HG02981 (cell line): ENCODE results near the gene PHF20.
"Not testable (repeated sequence)": the region's sequence is repeated elsewhere in the genome, so short reads cannot be mapped to it uniquely, and the experiment has no call there.

Source experiments
- ATAC-seq: cut with Tn5 transposase; IDR thresholded peaks from one replicate; pipeline ENCODE4 v1.9.1; 2021; ENCODE audit warnings: mild to moderate bottlenecking, moderate library complexity; ENCODE audit not compliant: unreplicated experiment

Gene PHF20

DNA sequence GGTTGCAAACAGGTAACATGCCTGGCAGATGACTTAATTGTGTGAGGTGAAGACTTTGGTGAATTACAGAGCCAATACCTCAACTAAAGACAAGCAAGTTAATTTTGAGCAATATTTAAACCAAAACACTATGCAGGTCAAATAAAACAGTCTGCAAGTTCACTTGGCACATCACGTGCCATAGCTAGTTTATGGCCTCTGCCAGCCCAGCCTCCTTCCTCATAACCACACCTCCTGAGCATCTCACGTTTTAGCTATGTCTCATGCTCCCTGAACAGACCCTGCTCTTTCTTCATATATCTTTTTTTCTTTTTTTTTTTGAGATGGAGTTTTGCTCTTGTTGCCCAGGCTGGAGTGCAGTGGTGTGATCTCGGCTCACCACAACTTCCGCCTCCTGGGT, 192.1 kb downstream of the PHF20 start:
- no peak for ATAC-seq

DNA sequence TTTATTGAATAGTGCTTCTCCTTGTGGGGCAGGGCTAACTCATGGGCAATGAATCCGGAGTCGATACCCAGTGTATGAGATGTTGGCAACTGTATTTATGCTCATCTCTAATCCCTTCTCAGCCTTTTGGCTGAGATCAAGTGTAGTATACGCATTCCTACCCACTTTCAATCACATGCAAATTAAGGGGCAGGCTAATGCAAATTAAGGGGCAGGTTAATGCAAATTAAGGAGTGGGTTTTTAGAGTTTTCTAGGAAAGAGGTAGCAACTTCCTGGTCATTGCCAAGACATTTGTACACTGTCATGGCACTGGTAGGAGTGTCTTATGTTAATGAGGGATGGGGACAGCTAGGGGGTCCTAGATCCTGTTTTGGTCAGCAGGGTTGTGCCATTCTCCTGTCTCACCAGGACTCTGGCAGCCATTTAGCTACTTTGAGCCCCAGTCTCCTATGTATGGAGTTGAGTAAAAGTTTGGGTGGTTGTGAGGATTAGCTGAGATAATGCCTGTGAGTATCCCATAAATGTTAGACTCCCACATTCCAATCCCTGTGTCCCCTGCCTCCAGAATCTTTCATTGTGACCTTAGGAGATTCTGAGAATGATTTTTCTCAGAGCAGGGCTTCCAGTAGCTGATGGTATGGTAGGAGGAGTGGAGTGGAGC, 196.3 kb downstream of the PHF20 start, which contains the start of gene CNBD2:
TSS of gene CNBD2 (plus strand) at position 612 of the 662 bp plus-strand sequence. CDS start 173 bp downstream, outside the sequence.
- ATAC-seq: no peak

DNA sequence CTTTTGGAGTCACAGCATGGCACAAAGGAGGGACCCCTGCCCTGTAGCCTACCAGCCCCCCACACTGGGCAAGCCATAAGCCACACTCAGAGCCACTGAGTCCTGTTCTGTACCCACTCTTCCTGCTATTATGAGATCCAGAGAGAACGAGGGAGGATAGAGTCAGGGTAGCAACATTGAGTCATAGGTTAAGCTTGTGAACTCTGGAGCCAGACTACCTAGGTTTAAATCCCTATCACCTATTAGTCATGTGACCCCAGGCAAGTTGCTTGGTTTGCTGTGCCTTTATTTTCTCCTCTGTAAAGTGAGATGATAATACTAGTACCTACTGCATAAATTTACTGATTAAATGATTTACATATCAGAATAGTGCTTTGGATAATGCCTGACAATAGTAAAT, 197.1 kb downstream of the PHF20 start:
- no peak for ATAC-seq

DNA sequence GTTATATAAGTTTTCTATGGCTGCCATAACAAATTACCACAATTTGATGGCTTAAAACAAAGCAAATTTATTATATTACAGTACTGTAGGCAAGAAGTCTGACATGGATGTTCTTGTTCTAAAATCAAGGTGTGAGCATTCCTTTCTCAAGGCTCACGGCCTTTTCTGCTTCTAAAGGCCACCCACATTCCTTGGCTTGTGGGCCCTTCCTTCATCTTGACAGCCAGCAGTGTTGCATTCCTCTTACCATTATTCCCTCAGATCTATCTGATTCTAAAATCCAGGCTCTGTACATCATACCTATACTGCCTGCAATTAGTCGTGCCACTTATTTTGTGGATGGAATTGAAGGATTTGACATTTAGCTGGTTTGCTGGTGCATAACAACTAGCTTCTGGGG, 200.2 kb downstream of the PHF20 start:
- ATAC-seq: no peak

DNA sequence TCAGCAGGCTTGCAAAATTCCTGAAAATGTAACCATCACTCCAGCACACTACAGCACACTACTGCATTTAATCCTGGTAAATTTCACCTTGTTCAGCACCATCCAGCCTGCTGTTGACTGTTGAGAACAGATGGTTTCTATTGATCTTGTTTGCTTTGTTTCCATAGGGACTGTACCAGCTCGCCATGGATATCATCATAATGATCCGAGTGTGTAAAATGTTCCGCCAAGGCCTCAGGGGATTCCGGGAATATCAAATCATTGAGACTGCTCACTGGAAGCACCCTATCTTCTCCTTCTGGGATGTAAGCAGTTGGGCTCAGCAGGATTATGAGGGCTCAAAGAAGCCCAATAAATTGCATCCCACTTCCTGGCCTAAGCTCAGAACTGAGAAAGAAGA, 200.6 kb downstream of the PHF20 start:
- ATAC-seq: no peak

DNA sequence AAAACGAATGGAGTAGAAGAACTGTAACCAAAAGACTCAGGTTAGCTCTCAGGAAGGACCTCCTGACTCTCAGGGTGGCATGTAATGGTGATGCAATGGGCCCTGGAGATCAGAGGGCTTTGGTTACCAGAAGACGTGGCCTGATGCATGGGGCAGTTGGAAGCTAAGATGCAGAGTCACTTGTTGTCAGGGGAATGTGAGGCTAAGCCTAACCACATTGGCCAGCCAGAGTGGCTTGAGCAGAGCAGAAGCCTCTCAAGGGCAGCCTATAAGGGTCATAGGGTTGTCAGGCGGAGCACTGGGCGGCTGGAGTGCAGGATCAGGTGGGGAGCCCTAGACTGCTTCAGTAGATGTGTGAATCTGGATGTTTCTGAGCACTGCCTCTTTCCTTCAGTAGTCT, 202.4 kb downstream of the PHF20 start:
- ATAC-seq: no peak

DNA sequence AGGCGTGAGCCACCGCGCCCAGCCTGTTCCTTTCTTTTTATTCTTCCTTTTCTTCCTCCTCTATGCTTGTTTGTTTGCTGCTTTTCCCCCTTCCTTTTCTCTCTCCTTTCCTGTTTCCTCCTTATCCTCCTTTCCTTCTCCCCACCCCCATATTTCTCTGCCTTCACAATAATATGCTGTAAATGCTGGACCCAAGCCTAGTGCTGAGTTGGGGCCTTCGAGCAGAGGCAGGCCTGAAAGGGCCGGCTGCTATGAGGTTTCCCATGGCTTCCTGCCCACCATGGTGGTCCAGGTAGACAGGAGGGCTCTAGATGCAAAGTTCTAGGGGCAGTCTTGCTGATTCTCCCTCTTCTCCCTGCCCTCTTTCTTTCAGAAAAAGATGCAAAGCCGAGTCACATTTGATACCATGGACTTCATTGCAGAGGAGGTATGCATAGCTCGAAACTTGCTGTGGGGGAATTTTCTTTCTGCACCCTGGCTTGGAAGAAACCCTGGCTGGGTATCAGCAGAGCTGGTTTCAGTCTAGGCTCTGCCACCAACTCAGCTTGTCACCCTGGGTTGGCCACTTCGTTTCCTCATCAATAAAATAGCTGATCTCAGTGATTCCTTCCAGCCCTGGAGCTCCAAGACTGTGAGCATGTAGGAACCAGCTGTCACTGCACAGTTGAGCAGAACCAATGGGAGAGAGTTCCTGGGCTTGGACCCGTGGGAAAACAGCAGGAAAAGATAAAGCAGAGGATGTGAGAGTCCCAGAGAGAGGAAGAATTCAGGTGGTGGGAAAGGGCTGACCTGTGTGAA, 204.0 kb downstream of the PHF20 start:
- no peak for ATAC-seq

DNA sequence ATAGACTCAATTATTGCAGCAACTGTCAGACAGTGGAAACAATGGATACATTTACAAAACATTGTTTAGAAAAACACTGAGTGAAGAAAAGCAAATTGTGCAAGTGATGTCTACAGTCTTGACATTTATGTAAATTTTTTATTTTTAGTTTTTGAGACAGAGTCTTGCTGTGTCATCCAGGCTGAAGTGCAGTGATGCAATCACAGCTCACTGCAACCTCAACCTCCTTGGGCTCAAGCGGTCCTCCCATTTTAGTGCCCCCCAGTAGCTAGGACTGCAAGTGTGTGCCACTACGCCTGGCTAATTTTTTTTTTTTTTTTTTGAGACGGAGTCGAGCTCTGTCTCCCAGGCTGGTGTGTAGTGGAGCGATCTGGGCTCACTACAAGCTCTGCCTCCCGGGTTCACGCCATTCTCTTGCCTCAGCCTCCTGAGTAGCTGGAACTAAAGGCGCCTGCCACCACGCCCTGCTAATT, 206.3 kb downstream of the PHF20 start:
- ATAC-seq: no peak

DNA sequence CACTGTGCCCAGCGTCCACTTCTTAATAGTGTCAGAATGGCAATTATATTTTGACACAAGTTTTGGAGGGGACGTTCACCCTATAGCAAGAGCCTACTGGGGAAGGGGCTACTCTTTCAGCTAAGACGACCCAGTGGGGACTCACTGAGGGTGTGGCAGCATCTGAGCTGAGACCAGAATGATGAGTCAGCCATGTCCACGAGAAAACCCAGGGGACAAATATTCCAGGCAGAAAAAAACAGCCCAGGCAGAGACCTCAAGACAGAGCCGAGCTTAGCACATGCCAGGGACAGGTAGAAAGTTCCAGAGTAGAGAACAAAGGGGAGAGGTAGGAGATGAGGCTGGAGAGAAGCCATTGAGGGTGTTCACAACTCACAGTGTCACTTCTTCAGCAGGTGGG, 207.7 kb downstream of the PHF20 start:
- no peak for ATAC-seq

DNA sequence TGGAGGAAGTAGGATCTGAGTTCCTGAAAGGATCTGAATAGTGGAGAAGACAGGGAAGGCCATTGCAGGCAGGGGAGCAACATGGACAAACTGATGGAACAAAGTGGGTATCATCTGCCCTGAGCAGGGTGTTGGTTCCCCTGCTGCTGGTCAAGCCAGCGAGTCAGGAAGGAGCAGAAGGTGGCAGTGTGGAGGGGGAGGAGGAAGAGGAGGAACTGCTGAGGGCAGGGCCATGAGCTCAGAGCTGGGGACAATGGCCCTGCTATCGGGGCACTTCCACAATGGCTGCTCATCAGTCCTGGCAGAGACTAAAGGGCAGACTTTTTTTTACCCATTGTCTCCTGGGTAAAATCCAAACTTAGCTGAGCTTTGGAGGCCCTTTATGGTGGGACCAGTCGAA, 210.2 kb downstream of the PHF20 start:
- ATAC-seq: no peak

DNA sequence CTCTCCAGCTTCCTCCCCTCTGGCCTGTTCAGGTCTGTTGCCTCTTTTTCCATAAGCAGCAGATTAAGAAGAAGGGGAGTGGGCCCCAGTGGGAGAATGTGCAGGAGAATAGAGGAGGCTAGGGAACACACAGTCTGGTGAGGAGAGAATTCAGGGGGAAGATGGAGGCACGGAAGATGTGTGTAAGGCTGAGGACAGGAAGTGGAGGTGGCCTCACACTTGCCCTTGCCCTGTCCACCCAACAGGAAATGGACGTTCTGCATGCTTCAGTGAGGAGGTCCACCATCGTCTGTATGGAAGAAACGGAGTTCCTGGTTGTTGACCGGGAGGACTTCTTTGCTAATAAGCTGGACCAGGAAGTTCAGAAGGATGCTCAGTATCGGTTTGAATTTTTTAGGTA, 212.6 kb downstream of the PHF20 start:
- ATAC-seq: no peak

DNA sequence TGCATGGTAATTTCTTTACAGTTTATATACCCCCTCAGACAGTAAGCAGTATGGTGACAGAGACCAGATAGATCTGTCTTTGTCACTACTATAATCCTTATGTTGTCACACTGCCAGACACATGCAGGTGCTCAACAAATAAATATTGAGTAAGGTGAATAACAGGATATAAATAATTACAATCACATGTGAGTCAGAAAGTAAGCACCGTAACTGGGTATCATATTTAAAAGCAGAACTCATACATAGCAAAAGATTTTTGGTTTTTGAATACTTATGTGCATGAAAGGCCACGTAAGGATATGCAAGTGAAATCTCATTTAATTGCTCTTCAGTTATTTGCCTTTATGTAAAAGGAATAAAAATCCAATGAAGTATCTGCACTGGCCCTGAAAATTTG, 214.0 kb downstream of the PHF20 start:
- no peak for ATAC-seq

DNA sequence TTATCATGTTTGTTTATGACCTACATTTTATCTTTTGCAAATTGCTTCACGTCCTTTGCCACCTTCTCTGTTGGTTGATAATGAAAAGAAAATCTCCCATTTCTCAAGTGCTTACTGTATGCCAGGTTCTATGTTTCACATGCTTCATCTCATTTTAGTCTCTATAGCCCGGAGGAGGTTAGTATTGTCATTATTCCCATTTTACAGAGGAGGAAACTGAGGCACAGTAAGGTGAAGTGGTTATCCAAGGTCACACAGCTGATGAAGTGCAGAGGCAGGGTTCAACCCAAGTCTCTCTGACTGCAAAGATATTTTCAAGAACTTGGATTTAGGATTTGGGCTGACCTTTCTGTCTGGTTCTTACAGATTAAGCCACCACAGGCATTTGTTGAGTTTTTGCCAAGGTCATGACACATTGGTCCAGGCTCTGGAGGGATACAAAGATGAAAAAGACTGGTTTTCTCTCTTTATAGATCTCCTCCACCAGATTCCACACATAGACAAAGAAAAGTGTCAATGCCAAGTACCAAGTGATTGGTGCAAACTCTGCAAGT, 217.2 kb downstream of the PHF20 start:
- ATAC-seq: no peak

DNA sequence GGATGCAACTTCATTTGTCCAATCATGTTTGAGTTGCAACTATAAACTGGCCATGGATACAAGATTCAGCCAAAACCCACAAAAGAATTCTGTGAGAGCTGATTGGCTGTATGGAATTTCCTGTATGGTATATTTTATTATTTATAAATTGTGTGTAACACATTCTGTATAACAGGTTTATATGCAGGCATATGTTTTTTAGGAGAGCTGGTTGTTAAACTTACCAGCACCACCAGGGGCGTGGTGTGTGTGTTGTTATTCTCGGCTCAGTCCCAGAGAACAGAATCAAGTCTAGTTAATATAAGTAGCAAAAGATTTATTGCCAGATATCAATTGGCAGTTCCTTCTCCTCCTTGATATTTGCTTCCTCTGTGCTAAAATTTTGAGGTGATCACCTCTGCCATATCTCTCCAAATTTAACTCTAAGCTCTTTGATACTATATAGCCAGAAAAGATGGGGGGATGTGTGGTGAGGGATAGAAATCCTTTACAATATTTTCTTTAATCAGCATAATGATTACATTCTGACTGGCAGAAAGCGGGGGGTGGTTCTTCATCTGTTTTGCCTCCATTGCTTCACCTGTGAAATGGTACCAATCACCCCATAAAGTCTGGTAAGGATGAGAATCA, 219.4 kb downstream of the PHF20 start:
- ATAC-seq: no peak

DNA sequence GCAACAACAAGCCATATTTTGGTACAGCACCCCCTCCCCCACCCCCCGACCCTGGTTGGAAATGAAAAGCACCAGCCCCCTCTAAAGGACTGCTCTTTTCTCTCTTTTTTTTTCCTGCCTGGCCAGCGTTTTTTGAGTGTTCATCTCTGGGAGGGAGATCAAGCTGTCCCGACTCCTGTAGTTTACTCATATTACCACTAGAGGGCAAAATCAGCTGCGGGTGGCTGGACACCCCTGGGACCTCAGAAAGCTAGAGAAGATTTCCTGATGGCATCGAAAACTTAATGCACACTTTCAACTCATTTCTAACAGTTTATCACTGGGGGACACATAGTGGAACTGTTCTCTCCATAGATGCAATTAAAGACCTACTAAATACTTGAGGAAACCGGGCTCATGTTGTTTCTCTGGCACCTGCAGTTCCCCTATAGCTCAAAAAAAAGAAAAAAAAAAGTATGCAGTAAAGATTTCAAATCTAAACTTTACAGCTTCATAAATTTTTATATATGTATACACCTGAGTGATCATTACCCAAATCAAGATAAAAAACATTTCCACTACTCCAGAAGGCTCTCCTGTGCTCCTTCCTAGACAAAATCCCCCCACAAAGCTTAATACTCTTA, 221.0 kb downstream of the PHF20 start:
- ATAC-seq: no peak

DNA sequence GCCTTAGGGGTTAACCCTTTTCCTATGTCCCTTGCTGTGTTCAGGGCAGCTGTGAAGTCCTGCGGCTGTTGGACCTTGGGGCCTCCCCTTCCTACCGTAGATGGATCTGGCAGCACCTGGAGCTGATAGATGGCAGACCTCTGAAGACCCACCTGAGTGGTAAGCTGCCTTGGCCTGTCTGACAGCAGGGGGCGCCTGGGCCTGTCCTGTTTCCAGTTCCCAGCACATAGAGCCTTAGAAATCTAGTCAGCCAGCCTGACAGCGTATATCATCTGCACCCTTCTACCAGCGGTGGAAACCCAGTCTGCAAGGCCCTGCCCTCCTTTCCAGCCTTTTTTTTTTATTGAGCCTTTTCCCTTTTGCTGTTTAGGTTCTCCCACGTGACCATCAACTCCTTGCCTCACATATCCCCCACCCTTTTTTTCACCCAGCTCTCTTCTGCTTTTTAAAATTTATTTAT, 223.2 kb downstream of the PHF20 start:
- no peak for ATAC-seq

DNA sequence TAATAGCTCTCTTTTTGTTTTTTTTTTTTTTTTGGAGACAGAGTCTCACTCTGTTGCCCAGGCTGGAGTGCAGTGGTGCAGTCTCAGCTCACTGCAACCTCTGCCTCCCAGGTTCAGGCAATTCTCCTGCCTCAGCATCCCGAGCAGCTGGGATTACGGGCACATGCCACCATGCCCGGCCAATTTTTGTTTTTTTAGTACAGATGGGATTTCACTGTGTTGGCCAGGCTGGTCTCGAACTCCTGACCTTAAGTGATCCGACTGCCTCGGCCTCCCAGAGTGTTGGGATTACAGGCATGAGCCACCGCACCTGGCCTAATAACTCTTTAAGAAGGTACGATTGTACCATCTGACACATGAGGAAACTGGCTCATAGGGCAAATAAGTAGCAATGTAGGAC, 224.7 kb downstream of the PHF20 start:
- ATAC-seq: not testable (repeated sequence)
